HepG2 (cell line): ENCODE measurements around the gene LLGL2.

ENCODE experiments used
- JUNB ChIP-seq: sonication (generic); formaldehyde crosslinking; IDR thresholded peaks from 2 replicates; pipeline ENCODE4 v1.8.0; 2022; ENCODE audit warnings: missing genetic modification reagents, mild to moderate bottlenecking, borderline replicate concordance
- MED13 ChIP-seq: sonication (generic); formaldehyde crosslinking; IDR thresholded peaks from 2 replicates; pipeline ENCODE4 v1.5.0; 2020; ENCODE audit warnings: missing genetic modification reagents
- POLR2AphosphoS5 ChIP-seq: IDR thresholded peaks from 2 replicates; pipeline ENCODE4 v1.6.1; 2012; ENCODE audit warnings: low read depth, low read length
- ZNF431 ChIP-seq: sonication (generic); formaldehyde crosslinking; IDR thresholded peaks from 2 replicates; pipeline ENCODE4 v1.9.0; 2022; ENCODE audit warnings: missing genetic modification reagents, low read depth, mild to moderate bottlenecking, borderline replicate concordance
- TF ChIP-seq, protein P1 (sequence below): sonication (generic); formaldehyde crosslinking; IDR thresholded peaks from 2 replicates; pipeline ENCODE4 v1.5.1; 2020; ENCODE audit warnings: mild to moderate bottlenecking, missing genetic modification reagents, moderate library complexity
- TF ChIP-seq, protein P2 (sequence below), 2 experiments: sonication (generic) in 1 of 2; formaldehyde crosslinking in 1 of 2; IDR thresholded peaks; 2 replicates each; pipeline versions ENCODE4 v1.5.1 to v1.6.1; 2011 to 2020; ENCODE audit warnings: borderline replicate concordance in 1 of 2, low read depth in 1 of 2, low read length in 1 of 2, mild to moderate bottlenecking in 1 of 2, missing genetic modification reagents in 1 of 2, moderate library complexity in 1 of 2
- TF ChIP-seq, protein P3 (sequence below), 2 experiments: IDR thresholded peaks; 2 replicates each; pipeline ENCODE4 v1.6.1; 2011 to 2012; ENCODE audit warnings: low read length in 2 of 2, borderline replicate concordance in 1 of 2, low read depth in 1 of 2, mild to moderate bottlenecking in 1 of 2, moderate library complexity in 1 of 2

DNA sequence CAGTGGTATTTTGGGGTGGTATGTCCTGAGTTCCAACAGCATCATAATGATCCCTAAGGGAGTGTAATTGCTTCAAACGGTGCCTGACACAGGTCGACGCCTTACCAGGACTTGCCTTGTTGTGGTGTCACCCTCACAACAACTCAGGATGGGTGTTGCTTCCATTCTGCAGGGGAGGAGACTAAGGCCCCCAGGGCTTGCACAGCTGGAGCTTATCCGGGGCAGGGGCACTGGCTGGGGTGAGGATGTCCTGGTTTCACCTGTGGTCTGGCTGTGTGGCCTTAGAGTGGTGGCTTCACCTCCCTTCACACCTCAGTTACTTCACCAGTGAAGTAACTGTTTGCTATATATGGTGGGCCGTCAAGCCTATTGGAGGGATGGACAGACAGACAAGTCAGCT lies 23.3 kb downstream of the LLGL2 start:
- no peak for TF ChIP-seq ZNF431 (CRISPR knock-in tag)
- TF ChIP-seq JUNB (CRISPR knock-in tag): no peak
- TF ChIP-seq, protein P1, sequence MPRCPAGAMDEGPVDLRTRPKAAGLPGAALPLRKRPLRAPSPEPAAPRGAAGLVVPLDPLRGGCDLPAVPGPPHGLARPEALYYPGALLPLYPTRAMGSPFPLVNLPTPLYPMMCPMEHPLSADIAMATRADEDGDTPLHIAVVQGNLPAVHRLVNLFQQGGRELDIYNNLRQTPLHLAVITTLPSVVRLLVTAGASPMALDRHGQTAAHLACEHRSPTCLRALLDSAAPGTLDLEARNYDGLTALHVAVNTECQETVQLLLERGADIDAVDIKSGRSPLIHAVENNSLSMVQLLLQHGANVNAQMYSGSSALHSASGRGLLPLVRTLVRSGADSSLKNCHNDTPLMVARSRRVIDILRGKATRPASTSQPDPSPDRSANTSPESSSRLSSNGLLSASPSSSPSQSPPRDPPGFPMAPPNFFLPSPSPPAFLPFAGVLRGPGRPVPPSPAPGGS: no peak
- TF ChIP-seq, protein P2, sequence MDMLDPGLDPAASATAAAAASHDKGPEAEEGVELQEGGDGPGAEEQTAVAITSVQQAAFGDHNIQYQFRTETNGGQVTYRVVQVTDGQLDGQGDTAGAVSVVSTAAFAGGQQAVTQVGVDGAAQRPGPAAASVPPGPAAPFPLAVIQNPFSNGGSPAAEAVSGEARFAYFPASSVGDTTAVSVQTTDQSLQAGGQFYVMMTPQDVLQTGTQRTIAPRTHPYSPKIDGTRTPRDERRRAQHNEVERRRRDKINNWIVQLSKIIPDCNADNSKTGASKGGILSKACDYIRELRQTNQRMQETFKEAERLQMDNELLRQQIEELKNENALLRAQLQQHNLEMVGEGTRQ (IDR thresholded peaks at IDR 0.05; ENCODE audit: low read depth, low read length): no peak
- TF ChIP-seq, protein P2 (CRISPR knock-in tag; IDR thresholded peaks at IDR 0.05; ENCODE audit: borderline replicate concordance): no peak
- no peak for TF ChIP-seq MED13
- TF ChIP-seq POLR2AphosphoS5: no peak
- TF ChIP-seq, protein P3, sequence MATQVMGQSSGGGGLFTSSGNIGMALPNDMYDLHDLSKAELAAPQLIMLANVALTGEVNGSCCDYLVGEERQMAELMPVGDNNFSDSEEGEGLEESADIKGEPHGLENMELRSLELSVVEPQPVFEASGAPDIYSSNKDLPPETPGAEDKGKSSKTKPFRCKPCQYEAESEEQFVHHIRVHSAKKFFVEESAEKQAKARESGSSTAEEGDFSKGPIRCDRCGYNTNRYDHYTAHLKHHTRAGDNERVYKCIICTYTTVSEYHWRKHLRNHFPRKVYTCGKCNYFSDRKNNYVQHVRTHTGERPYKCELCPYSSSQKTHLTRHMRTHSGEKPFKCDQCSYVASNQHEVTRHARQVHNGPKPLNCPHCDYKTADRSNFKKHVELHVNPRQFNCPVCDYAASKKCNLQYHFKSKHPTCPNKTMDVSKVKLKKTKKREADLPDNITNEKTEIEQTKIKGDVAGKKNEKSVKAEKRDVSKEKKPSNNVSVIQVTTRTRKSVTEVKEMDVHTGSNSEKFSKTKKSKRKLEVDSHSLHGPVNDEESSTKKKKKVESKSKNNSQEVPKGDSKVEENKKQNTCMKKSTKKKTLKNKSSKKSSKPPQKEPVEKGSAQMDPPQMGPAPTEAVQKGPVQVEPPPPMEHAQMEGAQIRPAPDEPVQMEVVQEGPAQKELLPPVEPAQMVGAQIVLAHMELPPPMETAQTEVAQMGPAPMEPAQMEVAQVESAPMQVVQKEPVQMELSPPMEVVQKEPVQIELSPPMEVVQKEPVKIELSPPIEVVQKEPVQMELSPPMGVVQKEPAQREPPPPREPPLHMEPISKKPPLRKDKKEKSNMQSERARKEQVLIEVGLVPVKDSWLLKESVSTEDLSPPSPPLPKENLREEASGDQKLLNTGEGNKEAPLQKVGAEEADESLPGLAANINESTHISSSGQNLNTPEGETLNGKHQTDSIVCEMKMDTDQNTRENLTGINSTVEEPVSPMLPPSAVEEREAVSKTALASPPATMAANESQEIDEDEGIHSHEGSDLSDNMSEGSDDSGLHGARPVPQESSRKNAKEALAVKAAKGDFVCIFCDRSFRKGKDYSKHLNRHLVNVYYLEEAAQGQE (IDR thresholded peaks at IDR 0.05; ENCODE audit: borderline replicate concordance in 1 of 2, low read depth in 1 of 2, low read length in 2 of 2): no peak
